Astrocyte (in vitro differentiated cells and primary cell): ENCODE data around the gene AQP2.

Source experiments
- EZH2 ChIP-seq: IDR thresholded peaks from 2 replicates; pipeline ENCODE4 v1.6.1; 2012; ENCODE audit warnings: mild to moderate bottlenecking, low read length, inconsistent platforms; ENCODE audit not compliant: insufficient read depth
- TF ChIP-seq, protein P1 (sequence below): IDR thresholded peaks from 2 replicates; pipeline ENCODE4 v1.5.1; 2011; ENCODE audit warnings: low read depth, mild to moderate bottlenecking, inconsistent platforms, low read length, moderate library complexity; ENCODE audit not compliant: insufficient read depth

DNA sequence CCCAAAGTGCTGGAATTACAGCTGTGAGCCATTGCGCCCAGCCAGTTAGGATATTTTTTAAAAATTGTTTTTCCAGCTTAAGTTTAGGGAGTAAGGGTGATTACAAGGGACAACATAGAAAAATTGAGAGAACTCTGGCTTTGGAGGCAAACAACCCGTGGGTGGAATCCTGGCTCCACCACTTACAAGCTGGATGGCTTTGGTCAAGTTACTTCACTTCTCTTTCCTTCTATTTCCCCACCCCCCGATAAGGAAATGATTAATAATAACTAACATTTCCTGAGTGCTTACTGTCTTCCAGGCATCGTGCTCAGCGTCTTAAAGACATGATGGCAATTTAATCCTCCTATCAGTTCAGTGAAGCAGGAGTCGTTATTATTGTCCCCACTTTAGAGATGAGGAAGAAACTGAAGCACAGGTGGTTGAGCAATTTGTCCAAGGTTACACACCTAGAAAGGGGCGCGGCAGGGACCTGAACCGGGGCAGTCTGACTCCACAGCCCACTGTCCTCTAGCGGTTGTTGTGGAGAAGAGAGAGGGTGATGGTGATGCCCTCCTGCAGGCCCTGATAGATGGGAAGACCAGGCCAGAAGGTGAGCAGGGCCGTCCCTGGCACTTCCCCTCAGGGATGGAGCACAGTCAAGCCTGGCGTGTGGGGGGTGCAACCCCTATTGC lies 30.2 kb upstream of the AQP2 start:
- TF ChIP-seq, protein P1, sequence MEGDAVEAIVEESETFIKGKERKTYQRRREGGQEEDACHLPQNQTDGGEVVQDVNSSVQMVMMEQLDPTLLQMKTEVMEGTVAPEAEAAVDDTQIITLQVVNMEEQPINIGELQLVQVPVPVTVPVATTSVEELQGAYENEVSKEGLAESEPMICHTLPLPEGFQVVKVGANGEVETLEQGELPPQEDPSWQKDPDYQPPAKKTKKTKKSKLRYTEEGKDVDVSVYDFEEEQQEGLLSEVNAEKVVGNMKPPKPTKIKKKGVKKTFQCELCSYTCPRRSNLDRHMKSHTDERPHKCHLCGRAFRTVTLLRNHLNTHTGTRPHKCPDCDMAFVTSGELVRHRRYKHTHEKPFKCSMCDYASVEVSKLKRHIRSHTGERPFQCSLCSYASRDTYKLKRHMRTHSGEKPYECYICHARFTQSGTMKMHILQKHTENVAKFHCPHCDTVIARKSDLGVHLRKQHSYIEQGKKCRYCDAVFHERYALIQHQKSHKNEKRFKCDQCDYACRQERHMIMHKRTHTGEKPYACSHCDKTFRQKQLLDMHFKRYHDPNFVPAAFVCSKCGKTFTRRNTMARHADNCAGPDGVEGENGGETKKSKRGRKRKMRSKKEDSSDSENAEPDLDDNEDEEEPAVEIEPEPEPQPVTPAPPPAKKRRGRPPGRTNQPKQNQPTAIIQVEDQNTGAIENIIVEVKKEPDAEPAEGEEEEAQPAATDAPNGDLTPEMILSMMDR = no peak
- TF ChIP-seq EZH2 = no peak
